Measurements from ENCODE around the gene WDTC1.

DNA sequence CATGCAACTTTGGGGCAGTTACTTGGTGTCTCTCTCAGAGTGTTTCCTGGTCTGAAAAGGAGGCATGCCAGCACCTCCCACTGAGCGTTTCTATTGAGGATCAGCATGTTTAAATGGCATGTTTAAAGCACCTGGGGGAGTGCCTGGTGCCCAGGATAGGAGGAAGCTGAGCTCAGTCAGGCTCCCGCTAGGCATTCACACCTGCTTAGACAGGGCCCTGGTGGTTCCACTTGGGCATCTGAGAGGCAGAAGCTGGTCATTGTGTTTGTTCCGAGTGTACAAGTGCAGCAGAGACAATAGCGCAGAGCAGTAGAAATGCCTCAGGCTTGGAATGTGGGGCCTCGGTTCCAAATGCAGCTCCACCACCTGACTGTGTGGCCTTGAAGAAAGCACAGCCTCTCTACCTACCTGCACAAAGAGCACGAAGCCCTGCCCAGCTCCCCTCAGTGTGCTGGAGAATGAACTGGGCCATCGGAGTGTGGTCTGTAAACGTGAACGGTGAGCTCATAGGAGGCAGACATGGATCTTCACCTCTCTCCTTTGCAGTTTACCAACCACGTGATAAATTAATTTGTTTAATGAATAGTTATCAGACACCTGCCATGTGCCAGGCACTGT, 67.3 kb downstream of the WDTC1 start:
- TF ChIP-seq, protein P1, sequence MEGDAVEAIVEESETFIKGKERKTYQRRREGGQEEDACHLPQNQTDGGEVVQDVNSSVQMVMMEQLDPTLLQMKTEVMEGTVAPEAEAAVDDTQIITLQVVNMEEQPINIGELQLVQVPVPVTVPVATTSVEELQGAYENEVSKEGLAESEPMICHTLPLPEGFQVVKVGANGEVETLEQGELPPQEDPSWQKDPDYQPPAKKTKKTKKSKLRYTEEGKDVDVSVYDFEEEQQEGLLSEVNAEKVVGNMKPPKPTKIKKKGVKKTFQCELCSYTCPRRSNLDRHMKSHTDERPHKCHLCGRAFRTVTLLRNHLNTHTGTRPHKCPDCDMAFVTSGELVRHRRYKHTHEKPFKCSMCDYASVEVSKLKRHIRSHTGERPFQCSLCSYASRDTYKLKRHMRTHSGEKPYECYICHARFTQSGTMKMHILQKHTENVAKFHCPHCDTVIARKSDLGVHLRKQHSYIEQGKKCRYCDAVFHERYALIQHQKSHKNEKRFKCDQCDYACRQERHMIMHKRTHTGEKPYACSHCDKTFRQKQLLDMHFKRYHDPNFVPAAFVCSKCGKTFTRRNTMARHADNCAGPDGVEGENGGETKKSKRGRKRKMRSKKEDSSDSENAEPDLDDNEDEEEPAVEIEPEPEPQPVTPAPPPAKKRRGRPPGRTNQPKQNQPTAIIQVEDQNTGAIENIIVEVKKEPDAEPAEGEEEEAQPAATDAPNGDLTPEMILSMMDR (IDR thresholded peaks at IDR 0.05), result no peak
- TF ChIP-seq POLR2A (IDR thresholded peaks at IDR 0.05), result no peak

All from body of pancreas (tissue), 4 donors.